GF-D8 (cell line): ENCODE data around the gene AGMO.
"Not testable (repeated sequence)": the region's sequence is repeated elsewhere in the genome, so short reads cannot be mapped to it uniquely, and the experiment has no call there.

Experiments
- DNase-seq: peaks from one replicate; lab custom pipeline; 2025; lab: John Stamatoyannopoulos, UW

Gene AGMO

DNA sequence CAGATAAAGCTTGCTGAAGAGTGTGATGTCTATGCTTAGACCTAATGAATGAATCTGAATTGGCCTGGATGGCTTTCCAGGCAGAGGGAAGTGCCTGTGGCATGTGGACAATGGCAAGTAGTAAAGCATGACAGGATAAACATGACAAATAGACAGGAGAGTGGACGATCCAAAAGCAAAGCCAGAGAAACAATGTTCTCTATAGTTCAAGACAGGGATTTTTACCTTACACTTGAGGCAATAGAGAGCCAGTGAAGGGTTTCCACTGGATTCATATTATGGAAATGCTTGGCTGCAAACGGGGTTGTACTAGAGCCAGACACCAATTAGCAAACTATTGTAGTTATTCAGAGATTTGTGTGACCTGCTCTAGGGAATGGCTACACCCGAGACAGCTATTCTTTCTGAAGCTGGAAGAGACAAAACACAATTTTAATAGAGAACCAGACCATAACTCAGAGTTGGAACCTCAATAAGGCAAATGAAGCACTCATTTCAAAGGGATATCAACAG, 2.3 kb downstream of the AGMO start:
- DNase-seq: no peak

GRCh38 chr7:15558756-15559155, 3.1 kb downstream of the AGMO start:
- no peak for DNase-seq

GRCh38 chr7:15557686-15558085, 4.1 kb downstream of the AGMO start:
- no peak for DNase-seq

DNA sequence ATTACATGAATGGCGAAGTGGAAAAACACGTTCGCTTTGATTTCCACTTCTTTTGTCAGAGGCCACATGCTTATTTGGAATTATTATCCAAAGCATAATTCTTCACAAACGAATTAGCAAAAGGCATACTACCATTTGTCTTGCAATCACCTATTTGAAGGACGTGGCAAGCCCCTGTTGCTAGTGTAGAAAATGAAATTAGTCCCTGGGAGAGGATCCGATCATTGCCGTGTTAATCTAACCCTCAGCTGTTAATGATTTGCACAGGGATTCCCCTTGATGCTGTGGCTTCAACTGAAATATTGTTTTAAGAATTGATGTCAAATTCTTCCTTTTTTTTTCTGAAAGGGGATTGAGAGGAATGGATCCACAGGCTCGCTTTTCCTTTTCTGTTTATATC, 4.6 kb downstream of the AGMO start:
- no peak for DNase-seq

DNA sequence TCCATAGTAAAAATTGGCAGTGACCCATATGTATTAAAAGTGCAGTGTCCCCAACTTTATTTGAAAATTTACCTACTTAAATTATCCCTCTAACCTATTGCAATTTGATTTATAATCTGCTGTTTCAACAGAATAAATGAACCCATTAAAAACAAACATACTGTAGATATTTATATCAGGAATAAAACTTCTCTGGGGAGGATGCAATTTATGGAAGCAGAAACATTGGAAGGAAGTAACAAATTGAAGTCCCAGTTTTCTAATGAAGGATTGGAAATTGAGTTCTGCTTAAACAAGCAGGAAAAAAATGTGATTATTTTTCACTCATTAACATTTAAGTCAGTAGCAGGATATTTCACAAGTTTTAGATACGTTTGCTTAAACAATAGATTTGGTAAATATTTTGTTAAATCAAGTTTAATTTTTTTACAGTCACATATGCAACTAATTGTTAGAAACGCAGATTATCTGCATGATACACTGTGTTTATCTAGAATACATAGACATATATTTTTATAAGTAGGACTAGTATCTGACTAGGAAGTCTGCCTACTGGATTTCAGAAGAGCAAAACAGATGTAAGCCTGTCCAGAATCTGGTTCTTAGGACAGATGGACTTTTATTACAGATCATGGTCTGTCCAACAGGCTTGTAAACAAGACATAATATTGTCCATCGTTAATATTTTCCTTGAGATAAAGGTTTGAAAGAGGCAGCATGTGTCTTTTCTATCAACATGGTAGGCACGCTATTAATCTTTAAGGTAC, 5.3 kb downstream of the AGMO start:
- no peak for DNase-seq

DNA sequence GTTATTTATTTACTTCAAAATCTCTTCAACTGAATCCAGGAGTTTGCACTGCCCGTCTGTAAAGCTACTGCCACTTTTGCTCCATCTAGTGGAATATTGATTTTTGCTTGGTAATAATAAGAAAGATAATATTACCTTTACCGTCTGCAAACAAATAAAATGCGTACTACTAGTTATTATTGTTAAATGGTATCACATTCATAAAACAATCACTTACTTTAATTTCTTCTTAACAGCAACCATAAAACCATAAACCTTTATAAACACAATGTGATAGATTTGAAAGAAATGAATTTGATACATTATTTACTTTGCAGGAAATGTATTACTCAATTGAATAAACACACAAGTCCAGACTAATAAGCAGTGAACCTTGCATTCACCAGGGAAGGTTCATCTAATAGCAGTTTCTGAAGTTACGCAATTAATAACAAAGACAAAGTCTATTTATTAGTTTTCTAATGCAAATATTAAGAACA, 6.4 kb downstream of the AGMO start:
- no peak for DNase-seq

GRCh38 chr7:15554744-15555143, 7.1 kb downstream of the AGMO start:
- DNase-seq: no peak

- DNase-seq: no peak
Measured at GRCh38 chr7:15554081-15554480, 7.7 kb downstream of the AGMO start.

- not testable (repeated sequence) for DNase-seq
Measured at GRCh38 chr7:15547320-15547719, 14.5 kb downstream of the AGMO start.

DNA sequence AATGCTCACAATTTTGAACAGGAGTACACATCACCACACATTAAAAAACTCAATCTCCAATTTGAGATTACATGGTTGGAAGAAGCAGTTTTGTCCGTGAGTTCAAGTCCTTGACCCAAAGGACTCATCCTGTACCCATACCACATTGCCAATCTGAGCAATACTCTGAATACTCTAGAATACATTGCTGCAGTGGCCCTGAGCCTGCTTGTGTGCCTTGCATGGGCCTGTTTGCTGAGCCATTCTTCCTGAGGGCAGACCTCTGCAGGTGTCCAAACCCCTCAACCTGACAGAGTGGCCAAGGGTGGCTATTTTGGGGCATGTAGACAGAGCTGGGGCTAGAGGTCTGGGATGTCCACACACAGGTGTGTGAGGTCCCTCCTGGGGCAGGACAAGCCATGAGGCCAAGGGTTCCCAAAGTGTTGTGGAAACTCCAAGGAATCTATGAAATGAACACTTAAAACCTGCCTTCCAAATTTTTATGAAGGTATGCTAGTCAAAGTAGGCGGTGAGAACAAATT, 15.5 kb downstream of the AGMO start:
- DNase-seq: no peak

GRCh38 chr7:15544050-15544449, 17.8 kb downstream of the AGMO start:
- DNase-seq: no peak

- no peak for DNase-seq
Measured at GRCh38 chr7:15543256-15543655, 18.6 kb downstream of the AGMO start.

DNA sequence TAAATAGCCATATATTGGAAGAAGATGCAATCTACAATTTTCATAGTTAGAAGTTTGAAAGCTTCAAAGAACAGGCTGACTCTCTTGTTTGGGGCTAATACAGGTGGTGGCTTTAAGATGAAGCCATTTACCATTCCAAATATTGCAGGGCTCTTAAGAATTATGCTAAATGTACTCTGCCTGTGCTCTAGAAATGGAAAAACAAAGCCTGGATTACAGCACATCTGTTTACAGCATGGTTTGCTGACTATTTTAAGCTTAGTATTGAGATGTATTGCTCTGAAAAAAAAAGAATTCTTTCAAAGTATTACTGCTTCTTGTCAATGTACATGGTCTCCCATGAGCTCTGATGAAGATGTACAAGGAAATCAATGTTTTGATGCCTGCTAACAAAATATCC, 34.2 kb downstream of the AGMO start:
- no peak for DNase-seq

GRCh38 chr7:15525652-15526263, 36.1 kb downstream of the AGMO start:
- no peak for DNase-seq

- no peak for DNase-seq
Measured at GRCh38 chr7:15524077-15524476, 37.7 kb downstream of the AGMO start.

DNA sequence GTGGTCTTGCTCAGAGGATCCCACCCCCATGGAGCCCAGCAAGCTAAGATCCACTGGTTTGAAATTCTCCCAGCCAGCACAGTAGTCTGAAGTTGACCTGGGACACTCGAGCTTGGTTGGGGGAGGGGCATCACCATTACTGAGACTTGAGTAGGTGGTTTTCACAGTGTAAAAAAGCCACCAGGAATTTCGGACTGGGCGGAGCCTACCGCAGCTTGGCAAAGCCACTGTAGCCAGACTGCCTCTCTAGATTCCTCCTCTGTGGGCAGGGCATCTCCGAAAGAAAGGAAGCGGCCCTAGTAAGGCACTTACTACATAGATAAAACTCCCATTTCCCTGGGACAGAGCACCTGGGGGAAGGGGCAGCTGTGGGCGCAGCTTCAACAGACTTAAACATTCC, 44.0 kb downstream of the AGMO start:
- not testable (repeated sequence) for DNase-seq

DNA sequence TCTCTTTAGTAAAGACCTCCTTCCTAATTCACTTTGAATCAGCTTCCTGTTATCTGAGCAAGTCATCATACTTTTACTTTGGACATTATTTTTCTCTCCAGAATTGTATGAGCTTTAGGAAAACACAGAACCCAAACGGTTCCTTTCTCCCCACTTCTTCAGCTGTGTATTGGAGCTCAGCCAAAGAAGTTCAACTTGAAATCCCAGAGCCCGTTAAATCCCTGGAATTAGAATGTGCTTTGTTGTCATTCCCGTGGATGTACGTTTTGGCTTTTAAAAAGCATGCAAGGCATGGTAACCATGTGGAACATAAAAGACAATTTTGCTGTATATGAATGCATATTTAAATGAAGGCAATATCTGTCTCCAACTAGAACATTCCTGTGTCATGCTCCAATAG, 46.6 kb downstream of the AGMO start:
- DNase-seq: no peak

DNA sequence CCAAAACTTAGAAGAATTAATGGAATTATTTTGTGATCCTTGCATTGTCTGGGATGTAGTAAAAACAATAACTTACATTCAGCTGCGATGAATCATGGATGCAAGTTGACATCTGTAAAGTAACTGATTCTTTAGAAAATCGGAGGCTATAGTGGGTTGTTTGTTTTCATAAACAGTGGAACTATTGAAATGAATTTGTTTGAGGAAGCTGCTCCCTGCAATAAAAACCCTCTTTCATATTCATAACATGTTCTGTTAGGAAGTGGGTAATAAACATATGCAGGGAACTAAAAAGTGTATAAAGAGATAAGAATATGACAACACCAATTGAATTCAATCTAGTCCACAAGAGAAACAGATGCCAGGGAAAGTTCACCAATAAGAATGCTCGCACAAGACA, 53.6 kb downstream of the AGMO start:
- DNase-seq: no peak

DNA sequence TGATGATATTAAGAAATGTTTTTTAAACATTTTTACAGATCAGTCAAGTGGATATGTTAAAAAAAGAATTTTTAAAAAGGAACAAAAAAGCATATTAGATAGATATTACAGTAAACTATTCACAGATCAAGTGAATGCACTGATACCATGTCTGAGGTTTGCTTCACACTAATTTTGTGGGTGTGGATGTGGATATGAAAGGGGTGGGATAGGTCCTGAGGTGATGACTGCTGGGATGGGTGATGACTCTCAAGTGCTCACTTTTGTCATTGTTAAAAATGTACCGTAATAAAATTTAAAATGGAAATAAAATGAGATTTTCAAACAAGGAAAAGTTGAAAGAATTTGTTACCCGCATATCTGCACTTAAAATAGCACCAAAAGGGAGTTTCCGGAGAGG, 54.1 kb downstream of the AGMO start:
- DNase-seq: no peak

- no peak for DNase-seq
Measured at GRCh38 chr7:15507171-15507570, 54.6 kb downstream of the AGMO start.

- DNase-seq: no peak
Measured at GRCh38 chr7:15505761-15506160, 56.1 kb downstream of the AGMO start.

- DNase-seq: no peak
Measured at GRCh38 chr7:15504351-15504750, 57.5 kb downstream of the AGMO start.

DNA sequence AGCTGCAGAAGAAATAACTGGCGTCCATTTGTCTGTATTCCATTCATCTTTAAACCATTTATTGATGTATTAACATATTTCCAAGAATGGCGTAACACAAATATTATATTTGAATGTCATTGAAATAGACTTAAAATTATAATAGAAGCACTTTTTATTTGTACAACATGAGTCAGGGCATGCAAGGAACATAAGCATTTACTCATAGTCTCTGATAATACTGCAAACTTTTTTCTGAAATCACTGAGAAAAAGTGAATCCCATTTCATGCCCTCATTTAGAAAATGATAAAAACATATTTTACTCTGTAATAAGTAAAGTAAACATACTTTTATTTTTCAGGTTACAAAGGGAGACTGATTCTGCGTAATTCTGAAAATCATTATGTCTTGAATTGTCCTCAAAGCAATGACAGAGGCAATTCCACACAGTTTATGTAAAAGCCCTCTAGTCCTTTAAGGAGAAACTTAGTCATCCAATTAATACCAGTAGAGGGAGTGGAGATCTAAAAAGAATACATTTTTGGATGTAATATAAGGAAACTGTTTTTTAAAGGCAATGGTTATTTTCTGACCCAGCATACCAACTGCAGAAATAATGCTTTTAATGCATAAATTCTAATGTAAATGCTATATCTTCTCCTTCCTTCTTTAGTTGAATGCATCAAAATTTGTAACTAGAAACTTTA, 58.1 kb downstream of the AGMO start:
- DNase-seq: no peak
